Osteoblast (primary cell): ENCODE data around the gene PLVAP. TPM values are rescaled to one million over a fixed set of nuclear protein-coding genes. Genes with fewer than 3 reads are reported as not detected.

Source experiments
- DNase-seq: peaks from one replicate; pipeline ENCODE4 v3.0.0; 2011; ENCODE audit warnings: low spot score, mixed read lengths; ENCODE audit not compliant: insufficient read length; ENCODE audit errors: missing footprints
- H2AFZ ChIP-seq: 2 replicates; pipeline ENCODE4 v1.6.0; 2011; ENCODE audit warnings: mild to moderate bottlenecking, low read length
- H3K27ac ChIP-seq: 2 replicates; pipeline ENCODE4 v1.5.1; 2011; ENCODE audit warnings: mild to moderate bottlenecking, low read depth, low read length, moderate library complexity
- H3K27me3 ChIP-seq: 2 replicates; pipeline ENCODE4 v1.6.0; 2012; ENCODE audit warnings: mild to moderate bottlenecking, control low read depth, inconsistent platforms, low read length, moderate library complexity; ENCODE audit not compliant: insufficient read depth
- H3K36me3 ChIP-seq: 2 replicates; pipeline ENCODE4 v1.5.1; 2011; ENCODE audit warnings: mild to moderate bottlenecking, low read length, control low read depth, moderate library complexity; ENCODE audit not compliant: insufficient read depth
- H3K4me1 ChIP-seq: 2 replicates; pipeline ENCODE4 v1.5.1; 2011; ENCODE audit warnings: mild to moderate bottlenecking, low read length, control low read depth, moderate library complexity; ENCODE audit not compliant: insufficient read depth
- H3K4me2 ChIP-seq: 2 replicates; pipeline ENCODE4 v1.6.0; 2011; ENCODE audit warnings: mild to moderate bottlenecking, low read length; ENCODE audit not compliant: insufficient read depth
- H3K4me3 ChIP-seq: fragments of 200-600 bp; sonication (generic); 3 replicates; pipeline ENCODE4 v1.5.1; 2012; ENCODE audit warnings: mild to moderate bottlenecking, low read length, inconsistent platforms; ENCODE audit not compliant: insufficient read depth
- H3K79me2 ChIP-seq: 2 replicates; pipeline ENCODE4 v1.6.0; 2012; ENCODE audit warnings: mild to moderate bottlenecking, low read length, control low read depth, inconsistent platforms; ENCODE audit not compliant: insufficient read depth
- H3K9me3 ChIP-seq: 2 replicates; pipeline ENCODE4 v1.5.1; 2011; ENCODE audit warnings: low read depth, low read length, control low read depth
- H4K20me1 ChIP-seq: 2 replicates; pipeline ENCODE4 v1.6.0; 2012; ENCODE audit warnings: mild to moderate bottlenecking, low read length, control low read depth; ENCODE audit not compliant: insufficient read depth
- total RNA-seq: library from RNA; depleted of rRNA; stranded (reverse); fragments of >200 nt; gene quantifications from 2 replicates; pipeline ENCODE4 v1.2.3, GENCODE V29; 2012
- TF ChIP-seq, protein P1 (sequence below): IDR thresholded peaks from 2 replicates; pipeline ENCODE4 v1.5.1; 2011; ENCODE audit warnings: mild to moderate bottlenecking, low read depth, low read length, moderate library complexity; ENCODE audit errors: extremely low read depth

Gene PLVAP
- total RNA-seq, 1 donor, result not detected

DNA sequence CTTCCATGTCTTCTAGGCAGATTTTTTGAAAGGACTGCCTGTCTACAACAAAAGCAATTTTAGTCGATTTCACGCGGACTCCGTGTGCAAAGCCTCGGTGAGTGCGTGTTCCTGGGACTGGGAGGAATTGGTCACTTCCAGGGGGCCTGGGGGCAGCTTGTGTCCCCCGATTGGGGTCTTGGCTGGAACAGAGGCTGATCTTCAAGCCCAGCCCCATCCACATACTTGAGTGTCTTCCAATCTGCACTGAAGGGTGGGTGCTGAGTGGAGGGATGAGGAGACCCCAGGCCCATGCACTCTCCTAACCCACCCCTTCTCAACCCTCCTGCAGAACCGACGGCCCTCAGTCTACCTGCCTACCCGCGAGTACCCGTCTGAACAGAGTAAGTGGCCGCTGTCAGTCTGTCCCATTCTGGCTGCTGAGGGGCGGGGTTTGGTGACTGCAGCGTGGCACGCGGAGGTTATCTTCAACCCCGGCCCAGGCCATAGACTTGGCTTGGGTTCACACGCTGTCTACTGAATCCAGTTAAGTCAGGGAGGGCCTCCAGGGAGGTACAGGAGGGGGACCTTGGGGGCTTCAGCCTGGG is 63.0 kb downstream of the PLVAP start:
- H3K4me2 ChIP-seq, result no peak overlapping the region
- peaks cover 25% of the 10 kb centered on the region for H3K4me1 ChIP-seq
- no peaks in the 10 kb centered on the region for H3K27me3 ChIP-seq
- H3K79me2 ChIP-seq, result peaks cover 55% of the 10 kb centered on the region
- TF ChIP-seq, protein P1, sequence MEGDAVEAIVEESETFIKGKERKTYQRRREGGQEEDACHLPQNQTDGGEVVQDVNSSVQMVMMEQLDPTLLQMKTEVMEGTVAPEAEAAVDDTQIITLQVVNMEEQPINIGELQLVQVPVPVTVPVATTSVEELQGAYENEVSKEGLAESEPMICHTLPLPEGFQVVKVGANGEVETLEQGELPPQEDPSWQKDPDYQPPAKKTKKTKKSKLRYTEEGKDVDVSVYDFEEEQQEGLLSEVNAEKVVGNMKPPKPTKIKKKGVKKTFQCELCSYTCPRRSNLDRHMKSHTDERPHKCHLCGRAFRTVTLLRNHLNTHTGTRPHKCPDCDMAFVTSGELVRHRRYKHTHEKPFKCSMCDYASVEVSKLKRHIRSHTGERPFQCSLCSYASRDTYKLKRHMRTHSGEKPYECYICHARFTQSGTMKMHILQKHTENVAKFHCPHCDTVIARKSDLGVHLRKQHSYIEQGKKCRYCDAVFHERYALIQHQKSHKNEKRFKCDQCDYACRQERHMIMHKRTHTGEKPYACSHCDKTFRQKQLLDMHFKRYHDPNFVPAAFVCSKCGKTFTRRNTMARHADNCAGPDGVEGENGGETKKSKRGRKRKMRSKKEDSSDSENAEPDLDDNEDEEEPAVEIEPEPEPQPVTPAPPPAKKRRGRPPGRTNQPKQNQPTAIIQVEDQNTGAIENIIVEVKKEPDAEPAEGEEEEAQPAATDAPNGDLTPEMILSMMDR, result no peak
- H3K4me3 ChIP-seq, result no peak overlapping the region
- peaks cover 36% of the 10 kb centered on the region for H4K20me1 ChIP-seq
- H3K36me3 ChIP-seq, result peaks cover 32% of the 10 kb centered on the region
- no peak overlapping the region for H3K27ac ChIP-seq
- DNase-seq, result peak; percentile 42
- no peaks in the 10 kb centered on the region for H3K9me3 ChIP-seq
- H2AFZ ChIP-seq, result no peak overlapping the region

DNA sequence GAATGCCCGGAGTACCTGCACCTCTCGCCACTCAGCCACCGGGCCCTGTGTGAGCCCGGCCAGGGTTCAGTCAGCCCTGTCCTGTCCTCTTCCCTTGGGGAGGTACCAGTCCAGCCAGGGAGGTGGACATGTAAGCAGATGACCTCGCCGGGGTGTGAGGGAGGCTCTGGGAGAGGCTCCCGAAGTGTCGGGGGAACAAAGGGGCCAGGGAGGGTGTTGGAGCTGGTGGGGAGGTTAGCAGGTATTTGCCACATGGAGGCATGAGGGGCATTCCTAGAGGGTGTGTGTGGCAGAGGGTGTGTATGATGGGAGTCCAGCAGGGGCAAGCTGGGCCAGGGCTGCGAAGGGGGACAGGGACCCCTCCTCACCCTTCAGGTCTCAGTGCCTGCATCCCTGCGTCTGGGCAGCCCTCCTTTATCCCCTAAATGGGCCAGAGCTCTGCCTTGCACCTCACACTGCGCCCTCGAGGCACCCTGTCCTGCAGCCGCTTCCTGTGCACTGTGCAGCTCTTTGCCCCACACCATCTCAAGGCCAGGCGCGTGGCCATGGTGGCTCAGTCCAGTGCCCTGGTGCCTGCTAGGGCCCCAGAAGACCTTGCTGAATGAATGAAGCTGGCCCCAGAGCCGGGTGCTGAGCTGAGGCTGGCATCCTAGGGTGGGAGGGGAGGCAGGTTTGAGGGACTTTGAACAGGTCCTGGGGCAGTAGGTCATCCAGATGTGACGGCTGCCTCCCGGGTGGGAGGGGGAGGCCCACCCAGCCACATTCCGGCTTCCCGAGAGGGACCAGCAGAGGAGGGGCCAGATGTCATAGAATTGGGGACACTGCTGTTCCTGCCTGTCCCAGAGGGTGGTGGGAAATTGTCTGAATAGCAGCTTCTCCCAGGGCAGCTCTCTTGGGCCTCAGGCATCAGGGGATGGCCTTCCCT is 64.7 kb downstream of the PLVAP start:
- Histone ChIP-seq H3K36me3 (peaks cover 32% of the 10 kb centered on the region), H3K27me3 (no peaks in the 10 kb centered on the region), H3K9me3 (no peaks in the 10 kb centered on the region), H3K79me2 (peaks cover 59% of the 10 kb centered on the region), H3K4me1 (peaks cover 25% of the 10 kb centered on the region), H3K4me2 (peak overlapping the region; percentile 63), H3K4me3 (peak overlapping the region; percentile 23), H2AFZ (no peak overlapping the region), H4K20me1 (peaks cover 36% of the 10 kb centered on the region), H3K27ac (peak overlapping the region; percentile 82)
- TF ChIP-seq, protein P1, result no peak
- peak; percentile 58 for DNase-seq

DNA sequence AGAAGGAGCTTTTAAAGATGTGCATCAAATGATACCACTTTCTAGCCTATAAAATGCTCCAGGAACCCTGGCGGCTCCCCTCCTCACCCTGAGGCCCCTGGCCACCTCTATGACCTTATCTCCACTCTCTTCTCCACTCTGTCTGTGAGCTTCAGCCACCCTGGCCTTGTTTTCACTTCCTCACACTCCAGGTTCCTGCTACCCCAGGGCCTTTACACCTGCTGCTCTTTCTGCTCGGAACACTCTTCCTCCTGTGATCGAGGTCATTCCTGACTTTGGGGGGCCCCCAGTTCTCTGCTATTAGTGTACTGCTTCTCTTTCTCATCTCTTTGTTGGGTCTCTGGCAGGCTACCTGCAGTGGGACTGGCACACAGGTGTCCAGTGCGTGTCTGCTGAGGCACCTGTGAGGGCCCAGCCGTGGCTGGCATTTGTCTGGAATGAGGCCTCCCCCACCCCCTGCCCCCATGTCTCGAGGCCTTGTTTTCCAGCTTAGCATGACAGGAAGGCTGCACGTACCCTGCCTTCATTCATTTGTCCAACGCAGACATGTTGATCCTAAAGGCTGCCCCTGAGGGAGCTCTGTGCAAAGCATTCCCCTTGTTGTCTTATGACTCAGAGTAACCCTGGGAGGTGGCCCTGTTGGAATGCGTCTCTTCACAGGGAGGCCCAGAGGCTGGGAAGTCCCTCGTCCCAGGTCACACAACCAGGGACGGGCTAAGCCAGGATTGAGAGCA is 65.5 kb downstream of the PLVAP start:
- Histone ChIP-seq H3K27me3 (no peaks in the 10 kb centered on the region), H3K4me3 (peak overlapping the region; percentile 23), H3K9me3 (no peaks in the 10 kb centered on the region), H3K27ac (peak overlapping the region; percentile 82), H4K20me1 (peaks cover 36% of the 10 kb centered on the region), H3K79me2 (peaks cover 63% of the 10 kb centered on the region), H3K4me1 (peaks cover 25% of the 10 kb centered on the region), H3K4me2 (peak overlapping the region; percentile 63), H2AFZ (no peak overlapping the region), H3K36me3 (peaks cover 32% of the 10 kb centered on the region)
- peak; percentile 96 for DNase-seq
- TF ChIP-seq, protein P1, result no peak
